H1 (cell line): ENCODE results near the gene PI16. TPM values are rescaled to one million over a fixed set of nuclear protein-coding genes. Genes with fewer than 3 reads are reported as not detected.

Experiments
- CTCF ChIA-PET: fragments of 300-600 bp; sonication (Branson Sonifier 250); formaldehyde crosslinking; loops from one replicate; lab custom pipeline; 2021; ENCODE audit not compliant: partially characterized antibody; lab: Charles Lee
- POLR2A ChIA-PET: fragments of 300-600 bp; sonication (Branson Sonifier 250); formaldehyde crosslinking; loops from one replicate; lab custom pipeline; 2021; ENCODE audit warnings: inconsistent platforms; ENCODE audit not compliant: partially characterized antibody; lab: Charles Lee
- DNase-seq, 2 experiments: peaks; one replicate each; pipeline versions ENCODE4 v3.0.0 to v3.0.0-alpha.2; 2010 to 2022; ENCODE audit warnings: low spot score in 2 of 2, low read depth in 1 of 2, mixed read lengths in 1 of 2
- FAIRE-seq: peaks from 2 replicates; lab custom pipeline; 2011; peaks lifted over from hg19 to GRCh38; lab: Jason Lieb, UNC
- H2AFZ ChIP-seq: 2 replicates; pipeline ENCODE4 v1.8.1; 2012; ENCODE audit warnings: low read length, inconsistent platforms
- H2AK5ac ChIP-seq: 2 replicates; pipeline ENCODE4 v1.6.1; 2013; ENCODE audit warnings: low read depth, low read length
- H2BK120ac ChIP-seq: replicated peaks from 2 replicates; pipeline ENCODE3; 2013; ENCODE audit warnings: low read depth, low read length, inconsistent platforms
- H2BK12ac ChIP-seq: 2 replicates; pipeline ENCODE4 v1.6.1; 2013; ENCODE audit warnings: low read depth, low read length
- H2BK15ac ChIP-seq: 2 replicates; pipeline ENCODE4 v1.6.1; 2013; ENCODE audit warnings: low read length
- H2BK20ac ChIP-seq: 2 replicates; pipeline ENCODE4 v1.6.1; 2013; ENCODE audit warnings: low read length
- H2BK5ac ChIP-seq: 2 replicates; pipeline ENCODE4 v1.6.1; 2013; ENCODE audit warnings: low read depth, low read length
- H3K14ac ChIP-seq: 2 replicates; pipeline ENCODE4 v1.6.1; 2013; ENCODE audit warnings: inconsistent platforms; ENCODE audit not compliant: insufficient read length
- H3K18ac ChIP-seq: 2 replicates; pipeline ENCODE4 v1.6.1; 2013; ENCODE audit warnings: low read length; ENCODE audit errors: extremely low read depth
- H3K23ac ChIP-seq: 2 replicates; pipeline ENCODE4 v1.6.1; 2013; ENCODE audit warnings: inconsistent platforms; ENCODE audit not compliant: insufficient read length
- H3K23me2 ChIP-seq: 2 replicates; pipeline ENCODE4 v1.6.1; 2013; ENCODE audit warnings: low read depth, low read length
- H3K27ac ChIP-seq: 2 replicates; pipeline ENCODE4 v1.6.1; 2011; ENCODE audit warnings: low read depth, low read length, inconsistent platforms
- H3K27me3 ChIP-seq, 4 experiments: replicated peaks in 1 of 4; 1 replicate in 1 of 4; 2 replicates in 3 of 4; pipeline versions ENCODE4 v1.6.1 to v1.8.1; 2011 to 2013; ENCODE audit warnings: low read length in 3 of 4, mild to moderate bottlenecking in 3 of 4, inconsistent platforms in 2 of 4, mixed read lengths in 2 of 4, moderate library complexity in 1 of 4; ENCODE audit not compliant: control insufficient read depth in 3 of 4, insufficient read depth in 3 of 4; ENCODE audit errors: extremely low read depth in 1 of 4
- H3K36me3 ChIP-seq, 4 experiments: 2 replicates each; pipeline versions ENCODE4 v1.6.1 to v1.8.1; 2011 to 2013; ENCODE audit warnings: mild to moderate bottlenecking in 4 of 4, low read length in 3 of 4, moderate library complexity in 2 of 4, control low read depth in 1 of 4, inconsistent platforms in 1 of 4; ENCODE audit not compliant: insufficient read depth in 4 of 4, control insufficient read depth in 2 of 4
- H3K4ac ChIP-seq: replicated peaks from 2 replicates; pipeline ENCODE3; 2013; ENCODE audit warnings: low read length, low read depth, mixed read lengths, inconsistent platforms; ENCODE audit not compliant: insufficient read length
- H3K4me1 ChIP-seq, 4 experiments: replicated peaks in 1 of 4; 1 replicate in 1 of 4; 2 replicates in 3 of 4; pipeline versions ENCODE4 v1.6.1 to v1.8.1; 2011 to 2013; ENCODE audit warnings: low read length in 3 of 4, inconsistent platforms in 2 of 4, mixed read lengths in 1 of 4; ENCODE audit not compliant: insufficient read depth in 4 of 4, control insufficient read depth in 3 of 4
- H3K4me2 ChIP-seq, 2 experiments: 2 replicates each; pipeline versions ENCODE4 v1.6.1 to v1.8.1; 2011 to 2013; ENCODE audit warnings: low read depth in 2 of 2, low read length in 2 of 2, control low read depth in 1 of 2, inconsistent platforms in 1 of 2, mild to moderate bottlenecking in 1 of 2; ENCODE audit not compliant: insufficient read depth in 1 of 2
- H3K4me3 ChIP-seq, 4 experiments: fragments of 200-600, 300-600 bp in 1 of 4; sonication (generic), shearing (Covaris generic), sonication (Bioruptor Twin) in 1 of 4; 2 replicates each; pipeline versions ENCODE4 v1.5.1 to v1.8.1; 2011 to 2016; ENCODE audit warnings: low read length in 4 of 4, low read depth in 3 of 4, control low read depth in 2 of 4, inconsistent platforms in 2 of 4, mild to moderate bottlenecking in 2 of 4, mixed read lengths in 1 of 4, moderate library complexity in 1 of 4; ENCODE audit not compliant: insufficient read depth in 2 of 4; ENCODE audit errors: extremely low read depth in 1 of 4
- H3K56ac ChIP-seq: replicated peaks from 2 replicates; pipeline ENCODE3; 2013; ENCODE audit warnings: low read depth, mild to moderate bottlenecking, mixed read lengths, low read length, inconsistent platforms; ENCODE audit not compliant: insufficient read length
- H3K79me1 ChIP-seq: 2 replicates; pipeline ENCODE4 v1.6.1; 2013; ENCODE audit warnings: low read depth, low read length, control low read depth
- H3K79me2 ChIP-seq, 2 experiments: 2 replicates each; pipeline versions ENCODE4 v1.6.1 to v1.8.1; 2012 to 2013; ENCODE audit warnings: low read length in 2 of 2, mild to moderate bottlenecking in 2 of 2, inconsistent platforms in 1 of 2; ENCODE audit not compliant: insufficient read depth in 2 of 2, control insufficient read depth in 1 of 2
- H3K9ac ChIP-seq, 4 experiments: replicated peaks in 1 of 4; 1 replicate in 1 of 4; 2 replicates in 3 of 4; pipeline versions ENCODE4 v1.6.1 to v1.8.1; 2011 to 2013; ENCODE audit warnings: low read depth in 3 of 4, low read length in 3 of 4, control low read depth in 2 of 4, mild to moderate bottlenecking in 2 of 4, moderate library complexity in 2 of 4, inconsistent platforms in 1 of 4; ENCODE audit errors: extremely low read depth in 1 of 4
- H3K9me3 ChIP-seq, 2 experiments: 2 replicates each; pipeline versions ENCODE4 v1.6.1 to v1.8.1; 2012 to 2013; ENCODE audit warnings: mild to moderate bottlenecking in 2 of 2, moderate library complexity in 2 of 2, control low read depth in 1 of 2, inconsistent platforms in 1 of 2, low read depth in 1 of 2, low read length in 1 of 2, mixed read lengths in 1 of 2; ENCODE audit not compliant: insufficient read depth in 2 of 2
- H4K20me1 ChIP-seq, 2 experiments: replicated peaks in 1 of 2; 2 replicates each; pipeline versions ENCODE3 to v1.8.1; 2011 to 2013; ENCODE audit warnings: inconsistent platforms in 2 of 2, low read length in 2 of 2, mild to moderate bottlenecking in 1 of 2; ENCODE audit not compliant: insufficient read depth in 2 of 2, control insufficient read depth in 1 of 2
- H4K5ac ChIP-seq: 2 replicates; pipeline ENCODE4 v1.6.1; 2013; ENCODE audit warnings: low read length, low read depth, mixed read lengths, inconsistent platforms; ENCODE audit not compliant: insufficient read length
- H4K8ac ChIP-seq: 2 replicates; pipeline ENCODE4 v1.8.0; 2013; ENCODE audit warnings: mild to moderate bottlenecking, moderate library complexity, low read length, inconsistent platforms; ENCODE audit not compliant: insufficient read depth; ENCODE audit errors: extremely low read depth
- H4K91ac ChIP-seq: replicated peaks from 2 replicates; pipeline ENCODE3; 2013; ENCODE audit warnings: low read length, mixed read lengths, inconsistent platforms; ENCODE audit not compliant: insufficient read length
- CREB1 ChIP-seq: IDR thresholded peaks from 2 replicates; pipeline ENCODE4 v1.6.1; 2012; ENCODE audit warnings: inconsistent platforms
- E2F6 ChIP-seq: IDR thresholded peaks from 2 replicates; pipeline ENCODE4 v1.6.1; 2012; ENCODE audit warnings: inconsistent platforms
- EZH2 ChIP-seq: fragments of 200-600 bp; sonication (generic); IDR thresholded peaks from 2 replicates; pipeline ENCODE4 v1.7.1; 2012; ENCODE audit warnings: low read depth, mild to moderate bottlenecking, moderate library complexity, low read length, inconsistent platforms; ENCODE audit not compliant: severe bottlenecking
- GTF2F1 ChIP-seq: IDR thresholded peaks from 2 replicates; pipeline ENCODE4 v1.6.1; 2012; ENCODE audit warnings: low read depth, low read length, improper control_type of control experiment, borderline replicate concordance
- JUN ChIP-seq: IDR thresholded peaks from 2 replicates; pipeline ENCODE4 v1.6.1; 2011; ENCODE audit warnings: low read depth, mild to moderate bottlenecking, improper control_type of control experiment, low read length
- NANOG ChIP-seq: IDR thresholded peaks from 2 replicates; pipeline ENCODE4 v1.6.1; 2011; ENCODE audit warnings: low read length, low read depth, mild to moderate bottlenecking, inconsistent platforms; ENCODE audit not compliant: insufficient read depth, poor library complexity, severe bottlenecking
- POLR2A ChIP-seq, 2 experiments: IDR thresholded peaks; 1 replicate in 1 of 2; 2 replicates in 1 of 2; pipeline ENCODE4 v1.6.1; 2011; ENCODE audit warnings: low read depth in 2 of 2, low read length in 2 of 2, mild to moderate bottlenecking in 2 of 2; ENCODE audit errors: control extremely low read depth in 1 of 2
- POLR2AphosphoS5 ChIP-seq: IDR thresholded peaks from 2 replicates; pipeline ENCODE4 v1.6.1; 2011; ENCODE audit warnings: low read depth, low read length
- SP4 ChIP-seq: IDR thresholded peaks from 2 replicates; pipeline ENCODE4 v1.6.1; 2012; ENCODE audit warnings: low read length, inconsistent platforms
- SRF ChIP-seq: IDR thresholded peaks from 2 replicates; pipeline ENCODE4 v1.6.1; 2011; ENCODE audit warnings: mild to moderate bottlenecking, low read depth, low read length, moderate library complexity
- WGBS, 2 experiments: shearing (Covaris generic) in 1 of 2; methylation state at CpG; one replicate each; pipeline versions ENCODE4 v1.1.6 to v1.1.7; 2013 to 2015; ENCODE audit warnings: low lambda C conversion rate in 2 of 2, mixed read lengths in 2 of 2, inconsistent platforms in 1 of 2, low coverage in 1 of 2, missing lambda C conversion rate in 1 of 2; ENCODE audit not compliant: insufficient replicate concordance in 2 of 2, insufficient coverage in 1 of 2, insufficient read length in 1 of 2; ENCODE audit errors: extremely low coverage in 1 of 2, missing lambda C conversion rate in 1 of 2; 5-methylcytosine and 5-hydroxymethylcytosine counted together
- polyA plus RNA-seq, 7 experiments: library from polyadenylated mRNA; depleted of rRNA in 3 of 7; stranded (reverse) in 5 of 7; unstranded in 2 of 7; fragments of >200 nt in 5 of 7; fragments of 200-250 nt in 2 of 7; gene quantifications; 1 replicate in 5 of 7; 2 replicates in 1 of 7; 4 replicates in 1 of 7; pipeline versions ENCODE4 v1.2.1 to v1.2.3, GENCODE V29; 2011 to 2013; ENCODE audit warnings: missing spikeins in 2 of 7, mixed read lengths in 2 of 7
- total RNA-seq: library from RNA; stranded (reverse); fragmentation: NEBNext Ultra II Directional; extraction: Animal tissue kit (Norgen Biotek cat#: 25700); gene quantifications from 2 replicates; pipeline ENCODE4 v1.2.1, GENCODE V29; 2021

PI16 gene
- total and polyA plus RNA-seq, 2 of the 8 experiments (the other 6 are each of a cell fraction or from before 2014, with no cell fraction given), result 0.05 TPM; not detected in 1

GRCh38 chr6:36937896-36938295 lies 16.6 kb upstream of the PI16 start:
- no peak overlapping the region for H2AK5ac ChIP-seq
- H4K91ac ChIP-seq, result no peak overlapping the region
- CTCF ChIA-PET, result interaction anchor here (1.3 to 3.1 kb wide), 2 partner anchors 19 to 23 kb away, joined by 5 to 19 read pairs; no protein-coding TSS in a partner anchor
- no peak for FAIRE-seq
- no peak overlapping the region for H2BK20ac ChIP-seq
- no peaks in the 10 kb centered on the region for H3K27me3 ChIP-seq
- H3K4ac ChIP-seq, result no peak overlapping the region
- no peaks in the 10 kb centered on the region for H3K9me3 ChIP-seq
- H3K18ac ChIP-seq, result no peak overlapping the region
- H3K4me2 ChIP-seq, result no peak overlapping the region
- no peak overlapping the region for H3K9ac ChIP-seq
- 91% methylated on average over 6 of the region's 6 CpGs; no CpG with 5 or more reads in 1 of the 2 experiments for WGBS, 2 experiments
- H4K20me1 ChIP-seq, result no peaks in the 10 kb centered on the region
- no peak overlapping the region for H3K23ac ChIP-seq
- no peak overlapping the region for H4K8ac ChIP-seq
- H4K5ac ChIP-seq, result no peak overlapping the region
- H3K27ac ChIP-seq, result no peak overlapping the region
- no peak overlapping the region for H2BK15ac ChIP-seq
- H3K79me1 ChIP-seq, result no peaks in the 10 kb centered on the region
- no peak overlapping the region for H2BK5ac ChIP-seq
- H3K4me1 ChIP-seq, result no peaks in the 10 kb centered on the region
- no peak overlapping the region for H2BK12ac ChIP-seq
- H3K79me2 ChIP-seq, result no peaks in the 10 kb centered on the region
- no peak for TF ChIP-seq SRF
- TF ChIP-seq EZH2, result no peak
- no peak for TF ChIP-seq POLR2AphosphoS5
- no peak for TF ChIP-seq CREB1
- TF ChIP-seq JUN, result no peak
- no peak for TF ChIP-seq GTF2F1
- no peak for TF ChIP-seq SP4
- no peak for TF ChIP-seq E2F6
- TF ChIP-seq POLR2A (IDR thresholded peaks at IDR 0.05; ENCODE audit: control extremely low read depth in 1 of 2, low read depth in 2 of 2, low read length in 2 of 2), result no peak
- no peak for TF ChIP-seq NANOG
- TF ChIP-seq, all 59 proteins: peak for 0
- H3K36me3 ChIP-seq, result no peaks in the 10 kb centered on the region
- H3K14ac ChIP-seq, result no peak overlapping the region
- no peak for DNase-seq
- H2BK120ac ChIP-seq, result no peak overlapping the region
- no peak overlapping the region for H3K56ac ChIP-seq
- no peak overlapping the region for H2AFZ ChIP-seq
- no peak overlapping the region for H3K4me3 ChIP-seq
- no peaks in the 10 kb centered on the region for H3K23me2 ChIP-seq
- POLR2A ChIA-PET, result no interaction called here
